Stimulated activated CD4-positive, alpha-beta T cell treated with anti-CD3 and anti-CD28 coated beads, Interleukin-12 subunit alpha, Interleukin-12 subunit beta, amount 100 ng/mL, for 48 hours (primary cell): ENCODE data around the gene ZSCAN5A.
"Not testable (repeated sequence)": the region's sequence is repeated elsewhere in the genome, so short reads cannot be mapped to it uniquely, and the experiment has no call there.

Experiments used
- DNase-seq, 3 donors: peaks; one replicate each; pipeline ENCODE4 v3.0.0-alpha.2; 2020; ENCODE audit warnings: low read depth in 2 of 3, low spot score in 1 of 3

ZSCAN5A gene

GRCh38 chr19:56315077-56315828, 614 bp upstream of the ZSCAN5A start:
- DNase-seq: peak; percentile 83 to 87 (median 84)

GRCh38 chr19:56314018-56314380, 640 bp downstream of the ZSCAN5A start:
- DNase-seq: peak in 1 of 3 donors; percentile 1

- DNase-seq: no peak
Observed at GRCh38 chr19:56312787-56313657, 1.6 kb downstream of the ZSCAN5A start.

GRCh38 chr19:56312342-56312741, 2.3 kb downstream of the ZSCAN5A start:
- DNase-seq: no peak

- DNase-seq: no peak
Observed at GRCh38 chr19:56310462-56310861, 4.2 kb downstream of the ZSCAN5A start.

- DNase-seq: peak; percentile 51 to 65 (median 57)
Observed at GRCh38 chr19:56309511-56310185, 5.0 kb downstream of the ZSCAN5A start.

- no peak for DNase-seq
Observed at GRCh38 chr19:56308792-56309191, 5.8 kb downstream of the ZSCAN5A start.

- DNase-seq: not testable (repeated sequence)
Observed at GRCh38 chr19:56307062-56307461, 7.6 kb downstream of the ZSCAN5A start.

- no peak for DNase-seq
Observed at GRCh38 chr19:56306016-56306415, 8.6 kb downstream of the ZSCAN5A start.

GRCh38 chr19:56304243-56304642, 10.4 kb downstream of the ZSCAN5A start:
- DNase-seq: no peak

- no peak for DNase-seq
Observed at GRCh38 chr19:56301886-56302620, 12.6 kb downstream of the ZSCAN5A start.

GRCh38 chr19:56301155-56301554, 13.5 kb downstream of the ZSCAN5A start:
- DNase-seq: no peak

- no peak for DNase-seq
Observed at GRCh38 chr19:56299688-56300087, 15.0 kb downstream of the ZSCAN5A start.

GRCh38 chr19:56297010-56297409, 17.6 kb downstream of the ZSCAN5A start:
- no peak for DNase-seq

GRCh38 chr19:56295531-56296455, 18.8 kb downstream of the ZSCAN5A start:
- DNase-seq: no peak

GRCh38 chr19:56294549-56294948, 20.1 kb downstream of the ZSCAN5A start:
- DNase-seq: no peak

GRCh38 chr19:56291867-56292266, 22.8 kb downstream of the ZSCAN5A start:
- DNase-seq: peak in 1 of 3 donors; percentile 4

GRCh38 chr19:56290104-56290503, 24.5 kb downstream of the ZSCAN5A start:
- no peak for DNase-seq

GRCh38 chr19:56284746-56285145, 29.9 kb downstream of the ZSCAN5A start:
- no peak for DNase-seq

- DNase-seq: no peak
Observed at GRCh38 chr19:56282809-56283208, 31.8 kb downstream of the ZSCAN5A start.
